ENCODE data around the gene PPP2R5C. TPM values are rescaled to one million over a fixed set of nuclear protein-coding genes. Genes with fewer than 3 reads are reported as not detected.

Gene PPP2R5C
- total and polyA plus RNA-seq, 4 experiments from 2014 or later, result 273 to 620 (median 431) TPM

GRCh38 chr14:101903111-101903561 is 141.6 kb downstream of the PPP2R5C start:
- intact Hi-C loops (cut with micrococcal nuclease), result no loop called here
- CTCF ChIA-PET (ENCODE audit: partially characterized antibody), result interaction anchor here (2.0 kb wide), 1 partner anchor 132 kb away, joined by 8 read pairs; no protein-coding TSS in a partner anchor
- Histone ChIP-seq H3K4me1 (ENCODE audit: insufficient read depth, low read length) (no peaks in the 10 kb centered on the region), H3K36me3 (ENCODE audit: insufficient read depth, low read length) (peaks cover 96% of the 10 kb centered on the region), H3K9me3 (ENCODE audit: control insufficient read depth in 1 of 2, low read length in 2 of 2) (no peaks in the 10 kb centered on the region), H3K27ac (ENCODE audit: low read depth, low read length) (no peak overlapping the region), H3K4me3 (ENCODE audit: low read length in 2 of 2) (no peak overlapping the region), H3K27me3 (ENCODE audit: insufficient read depth, low read length) (no peaks in the 10 kb centered on the region)
- Mint-ChIP-seq H3K27me3 (no peaks in the 10 kb centered on the region), H3K36me3 (peaks cover 68 to 82% of the 10 kb centered on the region in 2 donors), H3K4me3 (no peak overlapping the region), H3K9me3 (no peaks in the 10 kb centered on the region), H3K27ac (no peak overlapping the region), H3K4me1 (peaks cover 0 to 3% (median 0%) of the 10 kb centered on the region in 4 donors)
- POLR2A ChIA-PET (ENCODE audit: partially characterized antibody), result no interaction called here
- DNase-seq, result no peak

GRCh38 chr14:101905614-101906013 is 144.1 kb downstream of the PPP2R5C start:
- peaks cover 63 to 77% of the 10 kb centered on the region in 2 donors for H3K36me3 Mint-ChIP-seq
- peaks cover 0 to 3% (median 0%) of the 10 kb centered on the region in 4 donors for H3K4me1 Mint-ChIP-seq
- ChIA-PET POLR2A (ENCODE audit: partially characterized antibody) (no interaction called here), CTCF (ENCODE audit: partially characterized antibody) (no interaction called here)
- intact Hi-C loops (cut with micrococcal nuclease), result no loop called here
- peaks cover 93% of the 10 kb centered on the region for H3K36me3 ChIP-seq (ENCODE audit: insufficient read depth, low read length)
- no peaks in the 10 kb centered on the region for H3K27me3 Mint-ChIP-seq
- peak overlapping the region in 4 of 7 donors; percentile 41 to 79 (median 68) for H3K27ac Mint-ChIP-seq
- no peaks in the 10 kb centered on the region for H3K27me3 ChIP-seq (ENCODE audit: insufficient read depth, low read length)
- no peak for DNase-seq
- H3K9me3 ChIP-seq (ENCODE audit: control insufficient read depth in 1 of 2, low read length in 2 of 2), result no peaks in the 10 kb centered on the region
- H3K4me3 Mint-ChIP-seq, result no peak overlapping the region
- no peaks in the 10 kb centered on the region for H3K9me3 Mint-ChIP-seq
- no peak overlapping the region for H3K27ac ChIP-seq (ENCODE audit: low read depth, low read length)
- H3K4me1 ChIP-seq (ENCODE audit: insufficient read depth, low read length), result no peaks in the 10 kb centered on the region
- H3K4me3 ChIP-seq (ENCODE audit: low read length in 2 of 2), result no peak overlapping the region

DNA sequence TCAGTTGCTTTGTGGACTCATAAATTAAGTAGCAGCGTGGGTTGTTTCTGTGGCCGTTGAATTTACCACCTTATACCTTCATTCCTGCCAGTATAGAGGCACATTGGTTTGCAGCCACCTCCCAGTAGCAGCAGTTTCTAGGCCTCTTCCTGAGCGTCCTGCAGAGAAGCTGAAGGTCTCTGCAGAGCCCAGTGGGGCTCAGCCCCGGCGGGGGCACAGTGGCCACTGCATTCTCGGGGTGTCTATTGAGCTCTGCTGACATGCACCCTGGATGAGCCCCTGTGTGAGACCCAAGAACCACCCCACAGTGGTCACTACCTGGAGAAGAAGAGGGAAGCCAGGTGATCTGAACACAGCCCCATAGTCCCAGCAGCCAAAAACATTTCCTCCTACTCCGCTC is 145.1 kb downstream of the PPP2R5C start:
- no peaks in the 10 kb centered on the region for H3K27me3 Mint-ChIP-seq
- no peak for DNase-seq
- Histone ChIP-seq H3K9me3 (ENCODE audit: control insufficient read depth in 1 of 2, low read length in 2 of 2) (no peaks in the 10 kb centered on the region), H3K4me1 (ENCODE audit: insufficient read depth, low read length) (no peaks in the 10 kb centered on the region), H3K36me3 (ENCODE audit: insufficient read depth, low read length) (peaks cover 89% of the 10 kb centered on the region), H3K4me3 (ENCODE audit: low read length in 2 of 2) (no peak overlapping the region), H3K27me3 (ENCODE audit: insufficient read depth, low read length) (no peaks in the 10 kb centered on the region), H3K27ac (ENCODE audit: low read depth, low read length) (no peak overlapping the region)
- H3K4me1 Mint-ChIP-seq, result peaks cover 0 to 3% (median 0%) of the 10 kb centered on the region in 4 donors
- H3K36me3 Mint-ChIP-seq, result peaks cover 55 to 74% of the 10 kb centered on the region in 2 donors
- H3K27ac Mint-ChIP-seq, result peak overlapping the region in 1 of 7 donors; percentile 35
- CTCF ChIA-PET (ENCODE audit: partially characterized antibody), result no interaction called here
- intact Hi-C loops (cut with micrococcal nuclease), result no loop called here
- POLR2A ChIA-PET (ENCODE audit: partially characterized antibody), result no interaction called here
- H3K9me3 Mint-ChIP-seq, result no peaks in the 10 kb centered on the region
- H3K4me3 Mint-ChIP-seq, result no peak overlapping the region

DNA sequence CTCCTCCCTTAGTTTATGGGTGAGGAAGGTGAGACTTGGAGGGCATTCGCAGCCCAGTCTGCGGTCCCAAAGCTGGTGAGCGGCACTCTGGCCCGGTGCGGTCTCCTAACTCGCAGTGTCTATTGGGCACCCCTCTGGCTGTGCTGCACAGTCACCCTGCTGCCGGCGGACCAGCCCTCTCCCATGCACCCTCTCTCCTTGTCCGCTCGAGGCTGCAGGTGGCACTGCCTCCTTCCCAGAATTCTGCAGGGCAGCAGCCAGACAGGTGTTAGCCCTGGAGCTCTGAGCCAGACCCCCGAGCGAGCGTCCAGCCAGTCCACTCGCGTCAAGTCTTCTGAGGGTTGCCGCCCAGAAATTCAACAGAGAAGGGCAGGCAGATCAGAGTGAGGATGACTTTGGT is 146.1 kb downstream of the PPP2R5C start:
- H3K27ac Mint-ChIP-seq, result peak overlapping the region in 1 of 7 donors; percentile 37
- H3K27me3 ChIP-seq (ENCODE audit: insufficient read depth, low read length), result no peaks in the 10 kb centered on the region
- intact Hi-C loops (cut with micrococcal nuclease), result no loop called here
- no peaks in the 10 kb centered on the region for H3K9me3 Mint-ChIP-seq
- peaks cover 89% of the 10 kb centered on the region for H3K36me3 ChIP-seq (ENCODE audit: insufficient read depth, low read length)
- no peaks in the 10 kb centered on the region for H3K4me1 ChIP-seq (ENCODE audit: insufficient read depth, low read length)
- H3K4me3 ChIP-seq (ENCODE audit: low read length in 2 of 2), result no peak overlapping the region
- H3K9me3 ChIP-seq (ENCODE audit: control insufficient read depth in 1 of 2, low read length in 2 of 2), result no peaks in the 10 kb centered on the region
- peaks cover 0 to 3% (median 0%) of the 10 kb centered on the region in 4 donors for H3K4me1 Mint-ChIP-seq
- H3K36me3 Mint-ChIP-seq, result peaks cover 54 to 74% of the 10 kb centered on the region in 2 donors
- no peaks in the 10 kb centered on the region for H3K27me3 Mint-ChIP-seq
- no peak overlapping the region for H3K27ac ChIP-seq (ENCODE audit: low read depth, low read length)
- POLR2A ChIA-PET (ENCODE audit: partially characterized antibody), result no interaction called here
- DNase-seq, result no peak
- CTCF ChIA-PET (ENCODE audit: partially characterized antibody), result interaction anchor here (1.2 kb wide), 1 partner anchor 137 kb away, joined by 3 read pairs; no protein-coding TSS in a partner anchor
- H3K4me3 Mint-ChIP-seq, result no peak overlapping the region

GRCh38 chr14:101908795-101909194 is 147.3 kb downstream of the PPP2R5C start:
- no peak for DNase-seq
- no peaks in the 10 kb centered on the region for H3K4me1 ChIP-seq (ENCODE audit: insufficient read depth, low read length)
- H3K4me1 Mint-ChIP-seq, result peaks cover 0 to 3% (median 0%) of the 10 kb centered on the region in 4 donors
- ChIA-PET CTCF (ENCODE audit: partially characterized antibody) (interaction anchor here (1.2 kb wide), 1 partner anchor 138 kb away, joined by 4 read pairs; no protein-coding TSS in a partner anchor), POLR2A (ENCODE audit: partially characterized antibody) (interaction anchor here (1.1 kb wide), 1 partner anchor 147 kb away, joined by 3 read pairs; no protein-coding TSS in a partner anchor)
- H3K27me3 ChIP-seq (ENCODE audit: insufficient read depth, low read length), result no peaks in the 10 kb centered on the region
- peaks cover 88% of the 10 kb centered on the region for H3K36me3 ChIP-seq (ENCODE audit: insufficient read depth, low read length)
- H3K9me3 Mint-ChIP-seq, result no peaks in the 10 kb centered on the region
- H3K27me3 Mint-ChIP-seq, result no peaks in the 10 kb centered on the region
- peaks cover 51 to 73% of the 10 kb centered on the region in 2 donors for H3K36me3 Mint-ChIP-seq
- no peak overlapping the region for H3K4me3 Mint-ChIP-seq
- H3K27ac Mint-ChIP-seq, result peak overlapping the region in 2 of 7 donors; percentile 83 to 84
- H3K9me3 ChIP-seq (ENCODE audit: control insufficient read depth in 1 of 2, low read length in 2 of 2), result no peaks in the 10 kb centered on the region
- no peak overlapping the region for H3K27ac ChIP-seq (ENCODE audit: low read depth, low read length)
- H3K4me3 ChIP-seq (ENCODE audit: low read length in 2 of 2), result no peak overlapping the region
- intact Hi-C loops (cut with micrococcal nuclease), result no loop called here

DNA sequence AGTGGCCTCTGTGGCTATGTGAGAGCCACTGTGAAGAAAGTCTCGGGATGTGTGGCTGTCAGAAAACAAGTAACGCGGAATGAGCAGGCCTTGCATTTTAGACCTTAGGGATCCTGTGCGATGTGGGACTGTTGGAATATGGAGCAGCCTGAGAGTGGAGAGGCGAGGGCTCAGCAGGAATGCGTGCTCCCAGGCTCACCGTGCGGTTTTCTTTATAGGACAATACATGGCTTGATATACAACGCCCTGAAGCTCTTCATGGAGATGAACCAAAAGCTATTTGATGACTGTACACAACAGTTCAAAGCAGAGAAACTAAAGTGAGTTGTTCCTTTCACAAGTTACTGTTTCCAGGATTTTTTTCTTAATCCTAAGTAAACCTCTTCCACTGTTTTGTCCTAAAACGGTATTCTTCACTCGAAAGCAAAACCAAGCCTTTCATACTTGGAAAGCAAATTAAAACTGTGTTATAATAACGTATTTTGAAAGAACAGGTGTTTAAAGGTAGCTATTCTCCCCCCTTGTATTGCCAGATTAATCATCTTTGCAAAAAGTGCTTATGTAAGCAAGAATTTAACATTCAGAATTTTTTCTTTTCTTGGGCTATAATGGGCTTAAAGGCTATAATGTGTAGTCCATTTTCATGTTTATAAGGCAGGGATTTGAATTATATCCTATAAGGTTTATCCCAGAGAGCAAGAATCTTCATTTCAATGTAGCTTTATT is 148.0 kb downstream of the PPP2R5C start:
- no peaks in the 10 kb centered on the region for H3K9me3 ChIP-seq (ENCODE audit: control insufficient read depth in 1 of 2, low read length in 2 of 2)
- no peak overlapping the region for H3K4me3 ChIP-seq (ENCODE audit: low read length in 2 of 2)
- Mint-ChIP-seq H3K27me3 (no peaks in the 10 kb centered on the region), H3K36me3 (peaks cover 56 to 78% of the 10 kb centered on the region in 2 donors), H3K4me1 (peaks cover 0 to 3% (median 0%) of the 10 kb centered on the region in 4 donors), H3K4me3 (no peak overlapping the region), H3K9me3 (no peaks in the 10 kb centered on the region), H3K27ac (peak overlapping the region in 4 of 7 donors; percentile 6 to 84 (median 62))
- no peaks in the 10 kb centered on the region for H3K4me1 ChIP-seq (ENCODE audit: insufficient read depth, low read length)
- ChIA-PET CTCF (ENCODE audit: partially characterized antibody) (interaction anchor here (1.2 kb wide), 1 partner anchor 139 kb away, joined by 4 read pairs; no protein-coding TSS in a partner anchor), POLR2A (ENCODE audit: partially characterized antibody) (interaction anchor here (1.1 kb wide), 1 partner anchor 147 kb away, joined by 3 read pairs; no protein-coding TSS in a partner anchor)
- intact Hi-C loops (cut with micrococcal nuclease), result no loop called here
- H3K36me3 ChIP-seq (ENCODE audit: insufficient read depth, low read length), result peaks cover 88% of the 10 kb centered on the region
- no peaks in the 10 kb centered on the region for H3K27me3 ChIP-seq (ENCODE audit: insufficient read depth, low read length)
- H3K27ac ChIP-seq (ENCODE audit: low read depth, low read length), result no peak overlapping the region
- no peak for DNase-seq

GRCh38 chr14:101912841-101913240 is 151.3 kb downstream of the PPP2R5C start:
- Histone ChIP-seq H3K27me3 (ENCODE audit: insufficient read depth, low read length) (no peaks in the 10 kb centered on the region), H3K36me3 (ENCODE audit: insufficient read depth, low read length) (peaks cover 81% of the 10 kb centered on the region), H3K4me1 (ENCODE audit: insufficient read depth, low read length) (no peaks in the 10 kb centered on the region), H3K27ac (ENCODE audit: low read depth, low read length) (no peak overlapping the region), H3K9me3 (ENCODE audit: control insufficient read depth in 1 of 2, low read length in 2 of 2) (no peaks in the 10 kb centered on the region), H3K4me3 (ENCODE audit: low read length in 2 of 2) (no peak overlapping the region)
- POLR2A ChIA-PET (ENCODE audit: partially characterized antibody), result interaction anchor here (0.7 kb wide), 1 partner anchor 9 kb away, joined by 3 read pairs; no protein-coding TSS in a partner anchor
- Mint-ChIP-seq H3K27ac (peak overlapping the region in 3 of 7 donors; percentile 1 to 19 (median 12)), H3K27me3 (no peaks in the 10 kb centered on the region), H3K4me3 (no peak overlapping the region), H3K4me1 (peaks cover 0 to 7% (median 0%) of the 10 kb centered on the region in 4 donors), H3K36me3 (peaks cover 50 to 74% of the 10 kb centered on the region in 2 donors), H3K9me3 (no peaks in the 10 kb centered on the region)
- CTCF ChIA-PET (ENCODE audit: partially characterized antibody), result interaction anchor here (1.2 kb wide), 1 partner anchor 141 kb away, joined by 4 read pairs; no protein-coding TSS in a partner anchor
- intact Hi-C loops (cut with micrococcal nuclease), result no loop called here
- no peak for DNase-seq
